H1 (cell line): Measurements from ENCODE around the gene RARB.

Experiments
- CEBPB ChIP-seq: IDR thresholded peaks from 2 replicates; pipeline ENCODE4 v1.6.1; 2012; ENCODE audit warnings: low read depth, low read length
- EP300 ChIP-seq, 2 experiments: IDR thresholded peaks; 1 replicate in 1 of 2; 2 replicates in 1 of 2; pipeline ENCODE4 v1.6.1; 2011 to 2012; ENCODE audit warnings: low read depth in 2 of 2, low read length in 2 of 2, mild to moderate bottlenecking in 2 of 2, borderline replicate concordance in 1 of 2, inconsistent platforms in 1 of 2, moderate library complexity in 1 of 2
- EZH2 ChIP-seq: fragments of 200-600 bp; sonication (generic); IDR thresholded peaks from 2 replicates; pipeline ENCODE4 v1.7.1; 2012; ENCODE audit warnings: low read depth, mild to moderate bottlenecking, moderate library complexity, low read length, inconsistent platforms; ENCODE audit not compliant: severe bottlenecking
- GABPA ChIP-seq: IDR thresholded peaks from 2 replicates; pipeline ENCODE4 v1.6.1; 2011; ENCODE audit warnings: mild to moderate bottlenecking, low read length, moderate library complexity, borderline replicate concordance; ENCODE audit not compliant: insufficient read depth
- MAFK ChIP-seq: IDR thresholded peaks from 2 replicates; pipeline ENCODE4 v1.6.1; 2012; ENCODE audit warnings: low read depth, mild to moderate bottlenecking, improper control_type of control experiment, low read length
- POLR2A ChIP-seq, 2 experiments: IDR thresholded peaks; 1 replicate in 1 of 2; 2 replicates in 1 of 2; pipeline ENCODE4 v1.6.1; 2011; ENCODE audit warnings: low read depth in 2 of 2, low read length in 2 of 2, mild to moderate bottlenecking in 2 of 2; ENCODE audit errors: control extremely low read depth in 1 of 2
- RFX5 ChIP-seq: IDR thresholded peaks from 2 replicates; pipeline ENCODE4 v1.6.1; 2011; ENCODE audit warnings: low read depth, low read length, improper control_type of control experiment, borderline replicate concordance
- SP2 ChIP-seq: IDR thresholded peaks from 2 replicates; pipeline ENCODE4 v1.6.1; 2012; ENCODE audit warnings: mild to moderate bottlenecking, low read length, inconsistent platforms
- ZNF274 ChIP-seq: IDR thresholded peaks from 2 replicates; pipeline ENCODE4 v1.7.0; 2012; ENCODE audit warnings: low read length, borderline replicate concordance; ENCODE audit errors: extremely low read depth
- TF ChIP-seq, protein P1 (sequence below), 3 experiments: IDR thresholded peaks; 1 replicate in 2 of 3; 2 replicates in 1 of 3; pipeline versions ENCODE4 v1.5.1 to v1.6.1; 2011; ENCODE audit warnings: low read length in 3 of 3, mild to moderate bottlenecking in 3 of 3, inconsistent platforms in 2 of 3, low read depth in 1 of 3, moderate library complexity in 1 of 3; ENCODE audit not compliant: insufficient read depth in 1 of 3; ENCODE audit errors: control extremely low read depth in 1 of 3

DNA sequence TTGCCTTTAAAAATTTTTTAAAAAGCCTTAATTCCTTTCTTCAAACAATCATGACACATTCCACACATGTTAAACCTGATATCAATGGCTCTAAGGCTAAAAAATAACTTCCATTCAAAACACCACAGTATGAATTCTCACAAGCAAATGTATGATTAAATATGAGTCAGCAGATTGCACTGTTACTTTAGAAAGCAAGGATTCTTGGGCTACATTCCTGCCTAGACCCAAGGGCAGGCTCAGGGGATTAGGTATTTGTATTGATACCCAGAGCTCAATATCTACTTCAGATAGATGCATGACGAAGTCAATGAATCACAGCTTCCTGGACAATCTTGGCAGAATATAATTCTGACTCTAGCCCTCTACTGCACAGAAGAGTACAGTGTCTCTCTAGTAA lies 65.7 kb downstream of the RARB start:
- no peak for TF ChIP-seq CEBPB
- TF ChIP-seq RFX5, result no peak
- TF ChIP-seq MAFK, result no peak
- TF ChIP-seq, protein P1, sequence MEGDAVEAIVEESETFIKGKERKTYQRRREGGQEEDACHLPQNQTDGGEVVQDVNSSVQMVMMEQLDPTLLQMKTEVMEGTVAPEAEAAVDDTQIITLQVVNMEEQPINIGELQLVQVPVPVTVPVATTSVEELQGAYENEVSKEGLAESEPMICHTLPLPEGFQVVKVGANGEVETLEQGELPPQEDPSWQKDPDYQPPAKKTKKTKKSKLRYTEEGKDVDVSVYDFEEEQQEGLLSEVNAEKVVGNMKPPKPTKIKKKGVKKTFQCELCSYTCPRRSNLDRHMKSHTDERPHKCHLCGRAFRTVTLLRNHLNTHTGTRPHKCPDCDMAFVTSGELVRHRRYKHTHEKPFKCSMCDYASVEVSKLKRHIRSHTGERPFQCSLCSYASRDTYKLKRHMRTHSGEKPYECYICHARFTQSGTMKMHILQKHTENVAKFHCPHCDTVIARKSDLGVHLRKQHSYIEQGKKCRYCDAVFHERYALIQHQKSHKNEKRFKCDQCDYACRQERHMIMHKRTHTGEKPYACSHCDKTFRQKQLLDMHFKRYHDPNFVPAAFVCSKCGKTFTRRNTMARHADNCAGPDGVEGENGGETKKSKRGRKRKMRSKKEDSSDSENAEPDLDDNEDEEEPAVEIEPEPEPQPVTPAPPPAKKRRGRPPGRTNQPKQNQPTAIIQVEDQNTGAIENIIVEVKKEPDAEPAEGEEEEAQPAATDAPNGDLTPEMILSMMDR (IDR thresholded peaks at IDR 0.05; ENCODE audit: control extremely low read depth in 1 of 3, insufficient read depth in 1 of 3, low read depth in 1 of 3, low read length in 3 of 3), result no peak
- TF ChIP-seq EP300 (IDR thresholded peaks at IDR 0.05; ENCODE audit: borderline replicate concordance in 1 of 2, low read depth in 2 of 2, low read length in 2 of 2), result no peak
- no peak for TF ChIP-seq GABPA
- no peak for TF ChIP-seq POLR2A (IDR thresholded peaks at IDR 0.05; ENCODE audit: control extremely low read depth in 1 of 2, low read depth in 2 of 2, low read length in 2 of 2)
- TF ChIP-seq ZNF274, result peak; percentile 60; the same call in 1 of the 2 replicates
- no peak for TF ChIP-seq EZH2
- TF ChIP-seq SP2, result no peak
